Heart right ventricle (tissue), 16 donors: ENCODE results near the gene BMERB1. TPM values are rescaled to one million over a fixed set of nuclear protein-coding genes. Genes with fewer than 3 reads are reported as not detected.

Experiments used
- ATAC-seq, 8 donors: fragments of 200-7000 bp; cut with Tn5 transposase; one replicate each; pipeline ENCODE4 v1.9.1; 2020; ENCODE audit warnings: mild to moderate bottlenecking in 8 of 8, moderate library complexity in 8 of 8, moderate number of reproducible peaks in 1 of 8
- DNase-seq, 2 donors: peaks; one replicate each; pipeline ENCODE4 v3.0.0-alpha.2; 2020
- H3K27ac ChIP-seq, 10 donors: fragments of 200-600 bp; sonication (generic) in 2 of 10; one replicate each; pipeline versions ENCODE4 v1.5.0 to v1.8.0; 2020 to 2022; ENCODE audit warnings: mild to moderate bottlenecking in 3 of 10
- H3K27me3 ChIP-seq, 7 donors: fragments of 200-600 bp; one replicate each; pipeline ENCODE4 v1.8.0; 2021 to 2022; ENCODE audit warnings: mild to moderate bottlenecking in 2 of 7
- H3K36me3 ChIP-seq, 9 donors: fragments of 200-600 bp; sonication (generic) in 1 of 9; one replicate each; pipeline versions ENCODE4 v1.5.0 to v1.8.0; 2020 to 2022; ENCODE audit warnings: mild to moderate bottlenecking in 2 of 9
- H3K4me1 ChIP-seq, 9 donors: fragments of 200-600 bp; sonication (generic) in 1 of 9; one replicate each; pipeline versions ENCODE4 v1.5.0 to v1.8.0; 2020 to 2022; ENCODE audit warnings: mild to moderate bottlenecking in 4 of 9
- H3K4me3 ChIP-seq, 10 donors: fragments of 200-600 bp; sonication (generic) in 2 of 10; one replicate each; pipeline versions ENCODE4 v1.5.0 to v1.8.0; 2020 to 2022; ENCODE audit warnings: mild to moderate bottlenecking in 7 of 10, moderate library complexity in 2 of 10
- H3K9me3 ChIP-seq, 11 donors: fragments of 200-600 bp in 10 of 11; sonication (generic) in 2 of 11; one replicate each; pipeline versions ENCODE4 v1.5.0 to v1.8.0; 2013 to 2022; ENCODE audit warnings: mild to moderate bottlenecking in 2 of 11, control low read depth in 1 of 11, moderate library complexity in 1 of 11
- CTCF ChIP-seq, 9 donors: fragments of 200-600 bp; sonication (generic) in 2 of 9; IDR thresholded peaks; one replicate each; pipeline versions ENCODE4 v1.5.0 to v1.8.0; 2021 to 2022; ENCODE audit warnings: antibody characterized with exemption in 9 of 9, mild to moderate bottlenecking in 5 of 9, moderate library complexity in 1 of 9
- WGBS, 2 donors: extraction: QIAGEN DNeasy Blood & Tissue Kit; methylation state at CpG; one replicate each; pipeline ENCODE4 v1.1.7; 2013; ENCODE audit warnings: inconsistent platforms in 1 of 2; 5-methylcytosine and 5-hydroxymethylcytosine counted together
- intact Hi-C, 10 donors: fragments of 100-400 bp; cut with DNase I; formaldehyde crosslinking; loops; one replicate each; pipeline versions ENCODE4 v1.11.1 to v1.14.2; 2022
- polyA plus RNA-seq, 2 donors: library from polyadenylated mRNA; stranded (reverse); fragments of 200-250 nt; gene quantifications; one replicate each; pipeline ENCODE4 v1.2.3, GENCODE V29; 2013
- total RNA-seq, 10 donors: library from RNA; stranded (reverse); fragmentation: NEBNext Ultra II Directional in 3 of 10; extraction: Animal tissue kit (Norgen Biotek cat#: 25700) in 3 of 10; gene quantifications; one replicate each; pipeline versions ENCODE4 v1.2.1 to v1.2.4, GENCODE V29; 2021 to 2023
- donor health status: Arrhythmogenic right ventricular cardiomyopathy.
- donor health status: ischemic (EF 13 %, LVEDD 7.1; RV severe dilation, severe dysfunction).
- donor health status: healthy with polysubstance abuse.
- donor health status: DM: no; HTN: yes; CAD: no.
- donor health status: DM: no; HTN: no; CAD: no.
- donor health status: ischemic (EF 25% LVEDD 6.9; RV normal size, moderate dysfunction).
- donor health status: ischemic (EF 25% LVEDD 5.7; RV mildly dilated, moderate dysfunction).
- donor health status: healthy.
- donor health status: DM: yes; HTN: yes; CAD: no.
- donor health status: Ischemic cardiomyopathy.
- donor health status: ischemic (EF 35%, LVEDD 5.7; RV mildly dilated, moderate dysfunction).
- donor health status: nonischemic (EF 11% LVEDD 7.7; RV severe dilation, severe dysfunction).
- donor health status: DM: yes; HTN: yes; CAD: no.
- donor health status: PGD.
- donor health status: ischemic (EF 29% LVEDD 5.4; RV normal size, mild dysfunction).
- donor health status: nonischemic (EF 23%, LVEDD 6.1; RV moderate dilation, normal function).

The BMERB1 gene
- total and polyA plus RNA-seq, 12 donors: 16.5 to 121 (median 78.9) TPM

DNA sequence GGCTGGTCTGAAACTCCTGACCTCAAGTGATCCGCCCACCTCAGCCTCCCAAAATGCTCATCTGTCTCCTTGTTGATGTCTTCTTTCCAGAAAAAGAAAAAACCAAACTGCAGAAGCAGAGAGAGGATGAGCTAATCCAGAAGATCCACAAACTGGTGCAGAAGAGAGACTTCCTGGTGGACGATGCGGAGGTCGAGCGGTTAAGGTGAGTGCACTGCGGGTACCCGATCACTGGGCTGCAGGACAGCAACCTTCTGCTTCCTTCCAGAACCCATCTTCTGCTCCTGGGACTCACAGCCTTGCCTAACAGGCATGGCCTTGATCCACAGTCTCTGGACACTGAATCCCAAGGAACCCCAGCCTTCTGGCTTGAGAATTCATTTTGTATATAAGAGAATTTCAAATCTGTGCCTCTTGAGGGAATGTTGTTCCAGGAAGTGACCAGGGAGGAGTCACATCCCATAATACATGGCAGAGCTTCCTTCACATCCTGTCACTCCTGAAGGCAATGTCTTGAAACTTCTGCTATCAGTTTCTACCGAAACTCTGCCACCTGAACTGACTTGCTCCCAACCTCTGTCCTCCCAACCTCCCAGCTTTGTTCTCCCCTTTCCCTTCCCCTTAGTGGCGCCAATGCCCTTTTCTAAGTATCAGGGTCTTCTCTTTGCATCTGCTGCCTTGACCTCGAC, 146.9 kb downstream of the BMERB1 start:
- no peak overlapping the region for H3K4me3 ChIP-seq

GRCh38 chr16:15583526-15583925, 149.1 kb downstream of the BMERB1 start:
- peaks cover 0 to 77% (median 15%) of the 10 kb centered on the region in 9 donors for H3K36me3 ChIP-seq
- peaks cover 0 to 14% (median 5%) of the 10 kb centered on the region in 9 donors for H3K4me1 ChIP-seq
- no peaks in the 10 kb centered on the region for H3K27me3 ChIP-seq
- ATAC-seq (no peak), DNase-seq (no peak)
- intact Hi-C loops: no loop called here
- WGBS, 2 donors: 95 to 97% methylated on average over 4 of the region's 4 CpGs
- H3K9me3 ChIP-seq: peaks cover 0 to 24% (median 11%) of the 10 kb centered on the region in 11 donors
- H3K27ac ChIP-seq: no peak overlapping the region
- H3K4me3 ChIP-seq: no peak overlapping the region
- TF ChIP-seq CTCF (IDR thresholded peaks at IDR 0.05): no peak

More for the DNA sequence above, 146.9 kb downstream of the BMERB1 start:
- WGBS, 2 donors: 79 to 87% methylated on average over 10 of the region's 10 CpGs
- TF ChIP-seq CTCF (IDR thresholded peaks at IDR 0.05): no peak
- DNase-seq: no peak
- no peaks in the 10 kb centered on the region for H3K27me3 ChIP-seq
- intact Hi-C loops: no loop called here
- ATAC-seq: peak in 1 of 8 donors; percentile 31
- peaks cover 0 to 15% (median 8%) of the 10 kb centered on the region in 9 donors for H3K4me1 ChIP-seq
- H3K36me3 ChIP-seq: peaks cover 0 to 54% (median 6%) of the 10 kb centered on the region in 9 donors
- H3K27ac ChIP-seq: peak overlapping the region in 4 of 10 donors; percentile 11 to 58 (median 47)
- peaks cover 0 to 21% (median 10%) of the 10 kb centered on the region in 11 donors for H3K9me3 ChIP-seq

GRCh38 chr16:15585956-15586355, 151.6 kb downstream of the BMERB1 start:
- Histone ChIP-seq H3K4me3 (no peak overlapping the region), H3K36me3 (peaks cover 0 to 89% (median 19%) of the 10 kb centered on the region in 9 donors), H3K27me3 (no peaks in the 10 kb centered on the region), H3K4me1 (peaks cover 0 to 33% (median 12%) of the 10 kb centered on the region in 9 donors), H3K27ac (no peak overlapping the region), H3K9me3 (peaks cover 0 to 24% (median 11%) of the 10 kb centered on the region in 11 donors)
- intact Hi-C loops: no loop called here
- ATAC-seq (no peak), DNase-seq (no peak)
- no peak for TF ChIP-seq CTCF (IDR thresholded peaks at IDR 0.05)
- WGBS, 2 donors: 87 to 92% methylated on average over 1 of the region's 1 CpG

- Histone ChIP-seq H3K9me3 (peaks cover 0 to 24% (median 11%) of the 10 kb centered on the region in 11 donors), H3K27me3 (no peaks in the 10 kb centered on the region), H3K4me1 (peaks cover 0 to 33% (median 10%) of the 10 kb centered on the region in 9 donors), H3K27ac (no peak overlapping the region), H3K36me3 (peaks cover 0 to 82% (median 19%) of the 10 kb centered on the region in 9 donors), H3K4me3 (no peak overlapping the region)
- TF ChIP-seq CTCF (IDR thresholded peaks at IDR 0.05): no peak
- no peak for DNase-seq
- intact Hi-C loops: no loop called here
- ATAC-seq: no peak
- WGBS, 2 donors: 98 to 99% methylated on average over 12 of the region's 12 CpGs
Measured at GRCh38 chr16:15586716-15587115, 152.3 kb downstream of the BMERB1 start.
